Measurements from ENCODE around the gene ALMS1.

DNA sequence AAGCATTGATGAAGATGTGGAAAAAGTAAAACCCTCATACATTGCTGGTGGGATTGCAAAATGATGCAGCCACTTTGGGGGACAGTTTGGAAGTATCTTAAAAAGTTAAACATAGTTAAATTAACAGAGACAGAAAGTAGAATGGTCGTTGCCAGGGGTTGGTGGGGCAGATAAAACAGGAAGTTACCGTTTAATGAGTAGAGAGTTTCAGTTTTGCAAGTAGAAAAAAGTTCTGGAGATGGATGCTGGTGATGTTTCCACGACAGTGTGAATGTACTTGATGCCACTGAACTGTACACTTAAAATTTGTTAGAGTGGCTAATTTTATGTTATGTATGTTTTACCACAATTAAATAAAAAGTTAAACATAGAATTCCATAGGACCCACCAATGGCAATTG is 47.8 kb upstream of the ALMS1 start:
- TF ChIP-seq CTBP1 (IDR thresholded peaks at IDR 0.05; ENCODE audit: borderline replicate concordance) = no peak
- no peak for TF ChIP-seq FOXA1 (IDR thresholded peaks at IDR 0.05)
- TF ChIP-seq FOXM1 (IDR thresholded peaks at IDR 0.05; ENCODE audit: borderline replicate concordance) = no peak
- no peak for TF ChIP-seq BHLHE40 (IDR thresholded peaks at IDR 0.05; ENCODE audit: borderline replicate concordance)
- TF ChIP-seq ELF4 (IDR thresholded peaks at IDR 0.05) = no peak
- no peak for TF ChIP-seq SP1 (IDR thresholded peaks at IDR 0.05)
- no peak for TF ChIP-seq LEF1 (IDR thresholded peaks at IDR 0.05; ENCODE audit: borderline replicate concordance)
- no peak for TF ChIP-seq TARDBP (IDR thresholded peaks at IDR 0.05)
- TF ChIP-seq HDGF (IDR thresholded peaks at IDR 0.05; ENCODE audit: borderline replicate concordance) = no peak
- TF ChIP-seq NFRKB (IDR thresholded peaks at IDR 0.05) = no peak
- TF ChIP-seq, protein P1, sequence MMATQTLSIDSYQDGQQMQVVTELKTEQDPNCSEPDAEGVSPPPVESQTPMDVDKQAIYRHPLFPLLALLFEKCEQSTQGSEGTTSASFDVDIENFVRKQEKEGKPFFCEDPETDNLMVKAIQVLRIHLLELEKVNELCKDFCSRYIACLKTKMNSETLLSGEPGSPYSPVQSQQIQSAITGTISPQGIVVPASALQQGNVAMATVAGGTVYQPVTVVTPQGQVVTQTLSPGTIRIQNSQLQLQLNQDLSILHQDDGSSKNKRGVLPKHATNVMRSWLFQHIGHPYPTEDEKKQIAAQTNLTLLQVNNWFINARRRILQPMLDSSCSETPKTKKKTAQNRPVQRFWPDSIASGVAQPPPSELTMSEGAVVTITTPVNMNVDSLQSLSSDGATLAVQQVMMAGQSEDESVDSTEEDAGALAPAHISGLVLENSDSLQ (IDR thresholded peaks at IDR 0.05) = no peak
